Measurements from ENCODE around the gene ARHGAP29. TPM values are rescaled to one million over a fixed set of nuclear protein-coding genes. Genes with fewer than 3 reads are reported as not detected.
"Not testable (repeated sequence)": the region's sequence is repeated elsewhere in the genome, so short reads cannot be mapped to it uniquely, and the experiment has no call there.

The ARHGAP29 gene
- polyA plus RNA-seq, 1 donor (not counting 4 experiments of a cell fraction or from before 2014, with no cell fraction given): 79.7 TPM

DNA sequence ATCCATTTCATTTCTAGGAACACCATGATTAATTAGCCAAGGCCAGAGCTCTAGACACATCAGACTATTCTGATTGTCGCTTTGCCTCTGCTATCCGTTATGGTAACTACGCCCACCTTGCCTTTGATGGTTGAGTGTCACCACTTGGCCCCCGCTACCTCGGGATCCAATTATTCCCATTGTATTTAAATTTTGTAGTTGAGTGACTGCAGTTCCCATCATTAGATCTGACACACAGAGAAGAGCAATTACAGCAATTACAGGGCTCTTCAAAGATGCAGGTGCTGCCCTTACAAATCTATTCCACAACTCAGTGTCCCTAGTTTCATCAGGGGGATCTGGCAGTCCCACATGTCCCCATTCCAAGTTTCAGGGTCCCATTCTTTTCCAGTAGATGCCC, 71.5 kb downstream of the ARHGAP29 start:
- no peak overlapping the region for H3K4me2 ChIP-seq (ENCODE audit: control insufficient read depth, extremely low read depth, insufficient read depth, low read depth, low read length)
- no peak overlapping the region for H3K4me3 ChIP-seq (ENCODE audit: control insufficient read depth in 2 of 3, extremely low read depth in 1 of 3, insufficient read depth in 2 of 3, low read depth in 1 of 3, low read length in 3 of 3)
- no peaks in the 10 kb centered on the region for H3K27me3 ChIP-seq (ENCODE audit: control insufficient read depth, extremely low read depth, insufficient read depth, low read length)
- TF ChIP-seq CTCF (optimal IDR thresholded peaks at IDR 0.05 in 1 of 3, IDR thresholded peaks at IDR 0.05 in 1 of 3, conservative IDR thresholded peaks at IDR 0.05 in 1 of 3; ENCODE audit: extremely low read depth in 1 of 3, insufficient read depth in 2 of 3, low read length in 3 of 3) (no peak), EZH2 (IDR thresholded peaks at IDR 0.05; ENCODE audit: low read length) (no peak)
- no peaks in the 10 kb centered on the region for H3K9me1 ChIP-seq (ENCODE audit: control insufficient read depth, extremely low read depth, insufficient read depth, low read length)
- H3K27ac ChIP-seq (ENCODE audit: control insufficient read depth, insufficient read depth, low read length): no peak overlapping the region
- dilution Hi-C loops (cut with MboI; ENCODE audit: extremely low pct_ligation_motif_present, low sequenced_read_pairs): no loop called here
- no peak overlapping the region for H3K9ac ChIP-seq (ENCODE audit: control insufficient read depth, extremely low read depth, insufficient read depth, low read length)
- H3K4me1 ChIP-seq (ENCODE audit: control insufficient read depth, extremely low read depth, insufficient read depth, low read length): peaks cover 1% of the 10 kb centered on the region
- peaks cover 2 to 3% of the 10 kb centered on the region in 2 experiments for H3K36me3 ChIP-seq (ENCODE audit: control insufficient read depth in 2 of 2, extremely low read depth in 1 of 2, insufficient read depth in 2 of 2, low read length in 2 of 2)
- FAIRE-seq: no peak
- H3K9me3 ChIP-seq (ENCODE audit: control insufficient read depth, low read depth, low read length): no peaks in the 10 kb centered on the region
- H3K79me2 ChIP-seq (ENCODE audit: control insufficient read depth, insufficient read depth, low read length): no peaks in the 10 kb centered on the region
- H4K20me1 ChIP-seq (ENCODE audit: control insufficient read depth, extremely low read depth, insufficient read depth, low read length): no peaks in the 10 kb centered on the region
- H2AFZ ChIP-seq (ENCODE audit: control insufficient read depth, low read length): no peak overlapping the region
- DNase-seq (ENCODE audit: low read depth, low spot score): no peak

DNA sequence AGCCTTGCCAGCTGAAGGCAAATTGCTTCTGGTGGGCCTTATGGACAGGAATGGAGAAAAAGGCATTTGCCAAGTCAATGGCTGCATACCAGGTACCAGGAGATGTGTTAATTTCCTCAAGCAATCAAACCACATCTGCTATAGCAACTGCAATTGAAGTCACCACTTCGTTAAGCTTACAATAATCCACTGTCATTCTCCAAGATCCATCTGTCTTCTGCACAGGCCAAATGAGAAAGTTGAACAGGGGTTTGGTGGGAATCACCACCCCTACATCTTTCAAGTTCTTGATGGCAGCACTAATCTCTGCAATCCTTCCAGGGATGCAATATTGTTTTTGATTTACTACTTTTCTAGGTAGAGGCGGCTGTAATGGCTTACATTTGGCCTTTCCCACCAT, 72.5 kb downstream of the ARHGAP29 start:
- H3K4me3 ChIP-seq (ENCODE audit: control insufficient read depth in 2 of 3, extremely low read depth in 1 of 3, insufficient read depth in 2 of 3, low read depth in 1 of 3, low read length in 3 of 3); H3K9ac ChIP-seq (ENCODE audit: control insufficient read depth, extremely low read depth, insufficient read depth, low read length); H3K9me1 ChIP-seq (ENCODE audit: control insufficient read depth, extremely low read depth, insufficient read depth, low read length); FAIRE-seq; H3K27ac ChIP-seq (ENCODE audit: control insufficient read depth, insufficient read depth, low read length); DNase-seq (ENCODE audit: low read depth, low spot score); H3K27me3 ChIP-seq (ENCODE audit: control insufficient read depth, extremely low read depth, insufficient read depth, low read length); H4K20me1 ChIP-seq (ENCODE audit: control insufficient read depth, extremely low read depth, insufficient read depth, low read length); H3K9me3 ChIP-seq (ENCODE audit: control insufficient read depth, low read depth, low read length); H3K36me3 ChIP-seq (ENCODE audit: control insufficient read depth in 2 of 2, extremely low read depth in 1 of 2, insufficient read depth in 2 of 2, low read length in 2 of 2); H3K79me2 ChIP-seq (ENCODE audit: control insufficient read depth, insufficient read depth, low read length); H3K4me2 ChIP-seq (ENCODE audit: control insufficient read depth, extremely low read depth, insufficient read depth, low read depth, low read length); dilution Hi-C loops (cut with MboI; ENCODE audit: extremely low pct_ligation_motif_present, low sequenced_read_pairs); H3K4me1 ChIP-seq (ENCODE audit: control insufficient read depth, extremely low read depth, insufficient read depth, low read length); H2AFZ ChIP-seq (ENCODE audit: control insufficient read depth, low read length): not testable (repeated sequence)

DNA sequence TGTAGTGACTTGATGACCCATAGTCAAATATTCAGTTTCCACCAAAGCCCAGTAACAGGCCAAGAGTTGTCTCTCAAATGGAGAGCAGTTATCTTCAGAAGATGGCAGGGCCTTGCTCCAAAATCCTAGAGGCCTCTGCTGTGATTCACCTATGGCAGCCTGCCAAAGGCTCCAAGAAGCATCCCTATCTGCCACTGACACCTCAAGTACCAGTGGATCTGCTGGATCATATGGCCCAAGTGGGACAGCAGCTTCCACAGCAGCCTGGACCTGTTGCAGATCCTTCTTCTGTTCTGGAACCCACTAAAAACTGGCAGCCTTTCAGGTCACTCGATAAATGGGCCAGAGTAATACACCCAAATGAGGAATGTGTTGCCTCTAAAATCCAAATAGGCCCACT, 73.3 kb downstream of the ARHGAP29 start:
- H3K79me2 ChIP-seq (ENCODE audit: control insufficient read depth, insufficient read depth, low read length); H2AFZ ChIP-seq (ENCODE audit: control insufficient read depth, low read length); DNase-seq (ENCODE audit: low read depth, low spot score); FAIRE-seq; H3K4me1 ChIP-seq (ENCODE audit: control insufficient read depth, extremely low read depth, insufficient read depth, low read length); H3K36me3 ChIP-seq (ENCODE audit: control insufficient read depth in 2 of 2, extremely low read depth in 1 of 2, insufficient read depth in 2 of 2, low read length in 2 of 2); H3K27ac ChIP-seq (ENCODE audit: control insufficient read depth, insufficient read depth, low read length); H3K9ac ChIP-seq (ENCODE audit: control insufficient read depth, extremely low read depth, insufficient read depth, low read length); H3K4me3 ChIP-seq (ENCODE audit: control insufficient read depth in 2 of 3, extremely low read depth in 1 of 3, insufficient read depth in 2 of 3, low read depth in 1 of 3, low read length in 3 of 3); H3K9me1 ChIP-seq (ENCODE audit: control insufficient read depth, extremely low read depth, insufficient read depth, low read length); H3K4me2 ChIP-seq (ENCODE audit: control insufficient read depth, extremely low read depth, insufficient read depth, low read depth, low read length); H3K27me3 ChIP-seq (ENCODE audit: control insufficient read depth, extremely low read depth, insufficient read depth, low read length); dilution Hi-C loops (cut with MboI; ENCODE audit: extremely low pct_ligation_motif_present, low sequenced_read_pairs); H4K20me1 ChIP-seq (ENCODE audit: control insufficient read depth, extremely low read depth, insufficient read depth, low read length); H3K9me3 ChIP-seq (ENCODE audit: control insufficient read depth, low read depth, low read length): not testable (repeated sequence)

DNA sequence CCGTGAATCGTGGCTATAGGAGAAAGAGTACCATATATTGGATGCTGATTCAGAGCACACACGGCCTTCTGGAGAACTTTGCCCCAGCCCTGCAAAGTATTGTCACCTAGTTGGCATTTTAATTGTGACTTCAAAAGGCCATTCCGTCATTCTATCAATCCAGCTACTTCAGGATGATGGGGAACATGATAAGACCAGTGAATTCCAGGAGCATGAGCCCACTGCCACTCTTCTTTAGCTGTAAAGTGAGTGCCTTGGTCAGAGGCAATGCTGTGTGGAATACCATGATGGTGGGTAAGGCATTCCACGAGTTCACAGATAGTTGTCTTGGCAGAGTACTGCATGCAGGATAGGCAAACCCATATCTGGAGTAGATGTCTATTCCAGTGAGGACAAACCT, 74.1 kb downstream of the ARHGAP29 start:
- H3K36me3 ChIP-seq (ENCODE audit: control insufficient read depth in 2 of 2, extremely low read depth in 1 of 2, insufficient read depth in 2 of 2, low read length in 2 of 2); H3K9me3 ChIP-seq (ENCODE audit: control insufficient read depth, low read depth, low read length); H3K9me1 ChIP-seq (ENCODE audit: control insufficient read depth, extremely low read depth, insufficient read depth, low read length); DNase-seq (ENCODE audit: low read depth, low spot score); H3K27me3 ChIP-seq (ENCODE audit: control insufficient read depth, extremely low read depth, insufficient read depth, low read length); H3K79me2 ChIP-seq (ENCODE audit: control insufficient read depth, insufficient read depth, low read length); H3K27ac ChIP-seq (ENCODE audit: control insufficient read depth, insufficient read depth, low read length); H3K4me1 ChIP-seq (ENCODE audit: control insufficient read depth, extremely low read depth, insufficient read depth, low read length); H4K20me1 ChIP-seq (ENCODE audit: control insufficient read depth, extremely low read depth, insufficient read depth, low read length); dilution Hi-C loops (cut with MboI; ENCODE audit: extremely low pct_ligation_motif_present, low sequenced_read_pairs); H3K4me2 ChIP-seq (ENCODE audit: control insufficient read depth, extremely low read depth, insufficient read depth, low read depth, low read length); H3K9ac ChIP-seq (ENCODE audit: control insufficient read depth, extremely low read depth, insufficient read depth, low read length); H3K4me3 ChIP-seq (ENCODE audit: control insufficient read depth in 2 of 3, extremely low read depth in 1 of 3, insufficient read depth in 2 of 3, low read depth in 1 of 3, low read length in 3 of 3); FAIRE-seq; H2AFZ ChIP-seq (ENCODE audit: control insufficient read depth, low read length): not testable (repeated sequence)

Measured in keratinocyte (primary cell).